ENCODE results near the gene PCSK1. TPM values are rescaled to one million over a fixed set of nuclear protein-coding genes. Genes with fewer than 3 reads are reported as not detected.

The PCSK1 gene
- not detected for total RNA-seq

- no peaks in the 10 kb centered on the region for H3K9me3 Mint-ChIP-seq
- CTCF ChIA-PET = no interaction called here
Measured at GRCh38 chr5:96433066-96433447, at the start of gene PCSK1. Gene PCSK1, minus strand, starts transcription at chr5:96433248. Its CDS starts 206 bp downstream, at chr5:96433042.

GRCh38 chr5:96481867-96482266 is 48.8 kb upstream of the PCSK1 start:
- Mint-ChIP-seq H3K4me1 (ENCODE audit: low read depth) (no peaks in the 10 kb centered on the region), H3K9me3 (no peaks in the 10 kb centered on the region), H3K4me3 (no peak overlapping the region), H3K27ac (no peak overlapping the region), H3K27me3 (no peaks in the 10 kb centered on the region), H3K36me3 (no peaks in the 10 kb centered on the region)
- ChIA-PET POLR2A (no interaction called here), CTCF (no interaction called here)
- DNase-seq = no peak
- intact Hi-C loops (cut with micrococcal nuclease) = no loop called here

More at GRCh38 chr5:96433066-96433447, at the start of gene PCSK1:
- POLR2A ChIA-PET = interaction anchor here (1.3 kb wide), 1 partner anchor 168 kb away, joined by 3 read pairs; no protein-coding TSS in a partner anchor
- no peak within 1 kb of the TSS for H3K27ac Mint-ChIP-seq
- intact Hi-C loops (cut with micrococcal nuclease) = loop anchor here (5.0 kb wide), 1 partner anchor 169 kb away; no protein-coding TSS in a partner anchor
- no peaks in the 10 kb centered on the region for H3K36me3 Mint-ChIP-seq
- DNase-seq = no peak
- H3K4me1 Mint-ChIP-seq (ENCODE audit: low read depth) = peaks cover 19% of the 10 kb centered on the region
- H3K4me3 Mint-ChIP-seq = no peak within 1 kb of the TSS
- peaks cover 59% of the 10 kb centered on the region for H3K27me3 Mint-ChIP-seq

GRCh38 chr5:96481009-96481786 is 48.1 kb upstream of the PCSK1 start:
- intact Hi-C loops (cut with micrococcal nuclease) = no loop called here
- POLR2A ChIA-PET = no interaction called here
- Mint-ChIP-seq H3K4me3 (no peak overlapping the region), H3K9me3 (no peaks in the 10 kb centered on the region), H3K27me3 (no peaks in the 10 kb centered on the region), H3K36me3 (no peaks in the 10 kb centered on the region), H3K4me1 (ENCODE audit: low read depth) (no peaks in the 10 kb centered on the region), H3K27ac (no peak overlapping the region)
- no peak for DNase-seq
- CTCF ChIA-PET = no interaction called here

GRCh38 chr5:96478983-96479382 is 45.9 kb upstream of the PCSK1 start:
- Mint-ChIP-seq H3K4me1 (ENCODE audit: low read depth) (no peaks in the 10 kb centered on the region), H3K4me3 (no peak overlapping the region), H3K36me3 (no peaks in the 10 kb centered on the region), H3K27ac (no peak overlapping the region), H3K9me3 (no peaks in the 10 kb centered on the region), H3K27me3 (no peaks in the 10 kb centered on the region)
- intact Hi-C loops (cut with micrococcal nuclease) = no loop called here
- no peak for DNase-seq
- POLR2A ChIA-PET = no interaction called here
- CTCF ChIA-PET = no interaction called here

- CTCF ChIA-PET = interaction anchor here (1.2 kb wide), 1 partner anchor 21 kb away, joined by 4 read pairs; no protein-coding TSS in a partner anchor
Measured at GRCh38 chr5:96476654-96477053, 43.6 kb upstream of the PCSK1 start.

GRCh38 chr5:96474073-96474472 is 41.0 kb upstream of the PCSK1 start:
- ChIA-PET CTCF (no interaction called here), POLR2A (no interaction called here)
- H3K27ac Mint-ChIP-seq = no peak overlapping the region
- no peaks in the 10 kb centered on the region for H3K9me3 Mint-ChIP-seq
- no peaks in the 10 kb centered on the region for H3K27me3 Mint-ChIP-seq
- DNase-seq = no peak
- no peaks in the 10 kb centered on the region for H3K36me3 Mint-ChIP-seq
- no peak overlapping the region for H3K4me3 Mint-ChIP-seq
- intact Hi-C loops (cut with micrococcal nuclease) = no loop called here
- no peaks in the 10 kb centered on the region for H3K4me1 Mint-ChIP-seq (ENCODE audit: low read depth)

More at GRCh38 chr5:96476654-96477053, 43.6 kb upstream of the PCSK1 start:
- H3K4me1 Mint-ChIP-seq (ENCODE audit: low read depth) = no peaks in the 10 kb centered on the region
- H3K27me3 Mint-ChIP-seq = no peaks in the 10 kb centered on the region
- no peak for DNase-seq
- H3K9me3 Mint-ChIP-seq = no peaks in the 10 kb centered on the region
- no peak overlapping the region for H3K27ac Mint-ChIP-seq
- POLR2A ChIA-PET = interaction anchor here (0.7 kb wide), 1 partner anchor 13 kb away, joined by 4 read pairs; no protein-coding TSS in a partner anchor
- no peaks in the 10 kb centered on the region for H3K36me3 Mint-ChIP-seq
- intact Hi-C loops (cut with micrococcal nuclease) = no loop called here
- no peak overlapping the region for H3K4me3 Mint-ChIP-seq

- POLR2A ChIA-PET = no interaction called here
- H3K27ac Mint-ChIP-seq = no peak overlapping the region
- H3K36me3 Mint-ChIP-seq = no peaks in the 10 kb centered on the region
- no peaks in the 10 kb centered on the region for H3K4me1 Mint-ChIP-seq (ENCODE audit: low read depth)
- CTCF ChIA-PET = no interaction called here
- no peak for DNase-seq
- H3K27me3 Mint-ChIP-seq = peaks cover 3% of the 10 kb centered on the region
- H3K9me3 Mint-ChIP-seq = no peaks in the 10 kb centered on the region
- intact Hi-C loops (cut with micrococcal nuclease) = no loop called here
- no peak overlapping the region for H3K4me3 Mint-ChIP-seq
Measured at GRCh38 chr5:96473155-96473554, 40.1 kb upstream of the PCSK1 start.

- DNase-seq = no peak
- H3K27me3 Mint-ChIP-seq = peaks cover 5% of the 10 kb centered on the region
- no peak overlapping the region for H3K27ac Mint-ChIP-seq
- CTCF ChIA-PET = interaction anchor here (1.3 kb wide), 1 partner anchor 612 kb away, joined by 3 read pairs; no protein-coding TSS in a partner anchor
- POLR2A ChIA-PET = no interaction called here
- H3K4me1 Mint-ChIP-seq (ENCODE audit: low read depth) = no peaks in the 10 kb centered on the region
- no peaks in the 10 kb centered on the region for H3K36me3 Mint-ChIP-seq
- no peak overlapping the region for H3K4me3 Mint-ChIP-seq
- intact Hi-C loops (cut with micrococcal nuclease) = no loop called here
- H3K9me3 Mint-ChIP-seq = no peaks in the 10 kb centered on the region
Measured at GRCh38 chr5:96470785-96471184, 37.7 kb upstream of the PCSK1 start.

- CTCF ChIA-PET = no interaction called here
- no peaks in the 10 kb centered on the region for H3K4me1 Mint-ChIP-seq (ENCODE audit: low read depth)
Measured at GRCh38 chr5:96468956-96469355, 35.9 kb upstream of the PCSK1 start.

GRCh38 chr5:96463091-96463490 is 30.0 kb upstream of the PCSK1 start:
- Mint-ChIP-seq H3K4me1 (ENCODE audit: low read depth) (no peaks in the 10 kb centered on the region), H3K27me3 (peaks cover 5% of the 10 kb centered on the region), H3K9me3 (no peaks in the 10 kb centered on the region), H3K27ac (no peak overlapping the region), H3K4me3 (no peak overlapping the region), H3K36me3 (no peaks in the 10 kb centered on the region)
- intact Hi-C loops (cut with micrococcal nuclease) = no loop called here
- CTCF ChIA-PET = no interaction called here
- no peak for DNase-seq
- POLR2A ChIA-PET = no interaction called here

More at GRCh38 chr5:96468956-96469355, 35.9 kb upstream of the PCSK1 start:
- Mint-ChIP-seq H3K36me3 (no peaks in the 10 kb centered on the region), H3K27me3 (peaks cover 6% of the 10 kb centered on the region), H3K9me3 (no peaks in the 10 kb centered on the region), H3K27ac (no peak overlapping the region), H3K4me3 (no peak overlapping the region)
- intact Hi-C loops (cut with micrococcal nuclease) = no loop called here
- POLR2A ChIA-PET = no interaction called here
- DNase-seq = no peak

GRCh38 chr5:96459313-96460121 is 26.5 kb upstream of the PCSK1 start:
- no peaks in the 10 kb centered on the region for H3K9me3 Mint-ChIP-seq
- H3K4me1 Mint-ChIP-seq (ENCODE audit: low read depth) = peaks cover 2% of the 10 kb centered on the region
- no peak for DNase-seq
- no peak overlapping the region for H3K4me3 Mint-ChIP-seq
- H3K27me3 Mint-ChIP-seq = peaks cover 2% of the 10 kb centered on the region
- CTCF ChIA-PET = interaction anchor here (0.5 kb wide), 1 partner anchor 616 kb away, joined by 3 read pairs; no protein-coding TSS in a partner anchor
- POLR2A ChIA-PET = no interaction called here
- no peaks in the 10 kb centered on the region for H3K36me3 Mint-ChIP-seq
- H3K27ac Mint-ChIP-seq = no peak overlapping the region
- intact Hi-C loops (cut with micrococcal nuclease) = no loop called here

GRCh38 chr5:96458176-96458575 is 25.1 kb upstream of the PCSK1 start:
- no peak for DNase-seq
- ChIA-PET POLR2A (no interaction called here), CTCF (no interaction called here)
- intact Hi-C loops (cut with micrococcal nuclease) = no loop called here
- peaks cover 2% of the 10 kb centered on the region for H3K4me1 Mint-ChIP-seq (ENCODE audit: low read depth)
- H3K27ac Mint-ChIP-seq = no peak overlapping the region
- H3K4me3 Mint-ChIP-seq = no peak overlapping the region
- H3K9me3 Mint-ChIP-seq = no peaks in the 10 kb centered on the region
- H3K36me3 Mint-ChIP-seq = no peaks in the 10 kb centered on the region
- peaks cover 2% of the 10 kb centered on the region for H3K27me3 Mint-ChIP-seq

Measured in activated CD4-positive, alpha-beta memory T cell treated with anti-CD3 and anti-CD28 coated beads for 36 hours (primary cell).